ENCODE results near the gene SLC25A43. TPM values are rescaled to one million over a fixed set of nuclear protein-coding genes. Genes with fewer than 3 reads are reported as not detected.
"Not testable (repeated sequence)": the region's sequence is repeated elsewhere in the genome, so short reads cannot be mapped to it uniquely, and the experiment has no call there.

SLC25A43 gene
- total and polyA plus RNA-seq, 2 of the 4 experiments (the other 2 are of a cell fraction) = 12.3 to 12.5 TPM

GRCh38 chrX:119362074-119362473 is 37.1 kb upstream of the SLC25A43 start:
- not testable (repeated sequence) for ATAC-seq (ENCODE audit: low read depth)

More at GRCh38 chrX:119362074-119362473, 37.1 kb upstream of the SLC25A43 start:
- H3K4me3 ChIP-seq (ENCODE audit: insufficient read depth, low read depth, low read length); H4K91ac ChIP-seq (ENCODE audit: insufficient read depth, low read depth, low read length); H4K20me1 ChIP-seq (ENCODE audit: insufficient read depth, low read length); H3K23ac ChIP-seq (ENCODE audit: low read depth, low read length); H3K56ac ChIP-seq (ENCODE audit: extremely low read depth, insufficient read depth, low read length); H3K79me1 ChIP-seq (ENCODE audit: low read depth in 1 of 2, low read length in 2 of 2); H3K9me3 ChIP-seq (ENCODE audit: control insufficient read depth, insufficient read depth, low read length); H3K9me1 ChIP-seq (ENCODE audit: insufficient read depth, low read length); dilution Hi-C loops (cut with HindIII; ENCODE audit: low sequenced_read_pairs, unreplicated experiment); H3K14ac ChIP-seq (replicated peaks; ENCODE audit: low read depth, low read length); H2BK20ac ChIP-seq (ENCODE audit: low read depth, low read length); H3K4ac ChIP-seq (ENCODE audit: low read depth, low read length); H3K36me3 ChIP-seq (ENCODE audit: control insufficient read depth, insufficient read depth, low read length); H3K9ac ChIP-seq (ENCODE audit: low read depth, low read length); in situ Hi-C loops (cut with MboI; ENCODE audit: low sequenced_read_pairs); H4K8ac ChIP-seq (ENCODE audit: low read depth in 2 of 2, low read length in 2 of 2); H2BK120ac ChIP-seq (ENCODE audit: low read depth, low read length); H3K4me1 ChIP-seq (ENCODE audit: control insufficient read depth, insufficient read depth, low read length); H3K18ac ChIP-seq (ENCODE audit: low read depth, low read length); BruUV-seq (replicated peaks); H3K27me3 ChIP-seq (ENCODE audit: control insufficient read depth, insufficient read depth, low read length); DNase-seq; POLR2A ChIA-PET (ENCODE audit: unreplicated experiment); H2BK5ac ChIP-seq (ENCODE audit: low read depth, low read length, poor library complexity, severe bottlenecking); H3K27ac ChIP-seq (ENCODE audit: insufficient read depth, low read length); H3K4me2 ChIP-seq (ENCODE audit: low read depth, low read length); intact Hi-C loops (cut with micrococcal nuclease); H2AK9ac ChIP-seq (replicated peaks; ENCODE audit: low read depth, low read length, poor library complexity); H4K5ac ChIP-seq (ENCODE audit: low read depth, low read length); H2BK15ac ChIP-seq (ENCODE audit: low read depth, low read length); CTCF ChIA-PET; H2AFZ ChIP-seq (replicated peaks; ENCODE audit: low read length, poor library complexity); H2AK5ac ChIP-seq (ENCODE audit: low read depth, low read length): not testable (repeated sequence)
- no CpG with 5 or more reads among the region's 24 CpGs for WGBS, 2 experiments (ENCODE audit: extremely low coverage in 2 of 2, insufficient read length in 1 of 2)
